GM23248 (cell line): ENCODE results near the gene ZNF224. TPM values are rescaled to one million over a fixed set of nuclear protein-coding genes. Genes with fewer than 3 reads are reported as not detected.

Experiments
- DNase-seq: peaks from one replicate; pipeline ENCODE4 v3.0.0-alpha.2; 2015
- H2AFZ ChIP-seq: fragments of 200-600 bp; sonication (generic); 2 replicates; pipeline ENCODE4 v1.6.1; 2016; ENCODE audit warnings: antibody characterized with exemption
- H3F3A ChIP-seq: fragments of 200-600 bp; sonication (generic); 2 replicates; pipeline ENCODE4 v1.6.1; 2016; ENCODE audit warnings: mild to moderate bottlenecking, antibody characterized with exemption, mixed run types; ENCODE audit not compliant: insufficient read depth
- H3K27ac ChIP-seq: fragments of 200-600 bp; sonication (generic); 2 replicates; pipeline ENCODE4 v1.5.1; 2016; ENCODE audit warnings: mild to moderate bottlenecking
- H3K27me3 ChIP-seq: fragments of 200-600 bp; sonication (generic); replicated peaks from 2 replicates; pipeline ENCODE4 v1.6.1; 2016; ENCODE audit warnings: mild to moderate bottlenecking; ENCODE audit not compliant: insufficient read depth
- H3K36me3 ChIP-seq: fragments of 200-600 bp; sonication (generic); 2 replicates; pipeline ENCODE4 v1.6.1; 2016; ENCODE audit warnings: low read depth, mild to moderate bottlenecking
- H3K4me1 ChIP-seq: fragments of 200-600 bp; sonication (generic); 2 replicates; pipeline ENCODE4 v1.6.1; 2016; ENCODE audit warnings: mild to moderate bottlenecking; ENCODE audit not compliant: insufficient read depth
- H3K4me2 ChIP-seq: fragments of 200-600 bp; sonication (generic); one replicate; pipeline ENCODE4 v1.6.1; 2016; ENCODE audit warnings: mild to moderate bottlenecking; ENCODE audit not compliant: unreplicated experiment
- H3K4me3 ChIP-seq: fragments of 200-600 bp; sonication (generic); 2 replicates; pipeline ENCODE4 v1.5.1; 2016; ENCODE audit warnings: mild to moderate bottlenecking
- H3K79me2 ChIP-seq: fragments of 200-600 bp; sonication (generic); 2 replicates; pipeline ENCODE4 v1.6.1; 2016; ENCODE audit warnings: mild to moderate bottlenecking; ENCODE audit not compliant: insufficient read depth
- H3K9ac ChIP-seq: fragments of 200-600 bp; sonication (generic); 2 replicates; pipeline ENCODE4 v1.6.1; 2016; ENCODE audit warnings: mild to moderate bottlenecking
- H3K9me2 ChIP-seq: fragments of 200-600 bp; sonication (generic); 2 replicates; pipeline ENCODE4 v1.6.1; 2016; ENCODE audit warnings: mixed run types, mild to moderate bottlenecking, moderate library complexity; ENCODE audit not compliant: insufficient read depth
- H3K9me3 ChIP-seq: fragments of 200-600 bp; sonication (generic); one replicate; pipeline ENCODE4 v1.6.1; 2017; ENCODE audit warnings: low read depth
- H4K20me1 ChIP-seq: fragments of 200-600 bp; sonication (generic); 2 replicates; pipeline ENCODE4 v1.6.0; 2016; ENCODE audit not compliant: insufficient read depth
- EZH2 ChIP-seq: fragments of 200-600 bp; sonication (generic); IDR thresholded peaks from 2 replicates; pipeline ENCODE4 v1.6.1; 2018; ENCODE audit warnings: antibody characterized with exemption, mild to moderate bottlenecking; ENCODE audit not compliant: insufficient read depth, poor library complexity, severe bottlenecking
- EZH2phosphoT487 ChIP-seq: fragments of 200-600 bp; sonication (generic); IDR thresholded peaks from 2 replicates; pipeline ENCODE4 v1.6.1; 2018; ENCODE audit warnings: antibody characterized with exemption, moderate library complexity, mild to moderate bottlenecking, low read depth; ENCODE audit not compliant: insufficient read depth
- WGBS, 2 experiments: methylation state at CpG; one replicate each; pipeline ENCODE4 v1.1.6; 2015 to 2017; ENCODE audit warnings: low lambda C conversion rate in 2 of 2, low coverage in 1 of 2; ENCODE audit errors: missing lambda C conversion rate in 2 of 2; 5-methylcytosine and 5-hydroxymethylcytosine counted together
- in situ Hi-C: fragments of 300-500 bp; cut with MboI; formaldehyde crosslinking; loops from 2 replicates; pipeline ENCODE4 v1.15.0; 2020
- polyA plus RNA-seq: library from polyadenylated mRNA; unstranded; fragments of >200 nt; fragmentation: Nextera tagmentation; extraction: Ambion mirVana; gene quantifications from 2 replicates; pipeline ENCODE4 v1.2.1, GENCODE V29; 2016
- total RNA-seq: library from RNA; depleted of rRNA; stranded (reverse); fragments of >200 nt; shearing (Covaris generic); gene quantifications from 2 replicates; pipeline ENCODE4 v1.2.3, GENCODE V29; 2014

ZNF224 gene
- total and polyA plus RNA-seq, 2 experiments from 2014 or later: 11.7 to 15.6 TPM

DNA sequence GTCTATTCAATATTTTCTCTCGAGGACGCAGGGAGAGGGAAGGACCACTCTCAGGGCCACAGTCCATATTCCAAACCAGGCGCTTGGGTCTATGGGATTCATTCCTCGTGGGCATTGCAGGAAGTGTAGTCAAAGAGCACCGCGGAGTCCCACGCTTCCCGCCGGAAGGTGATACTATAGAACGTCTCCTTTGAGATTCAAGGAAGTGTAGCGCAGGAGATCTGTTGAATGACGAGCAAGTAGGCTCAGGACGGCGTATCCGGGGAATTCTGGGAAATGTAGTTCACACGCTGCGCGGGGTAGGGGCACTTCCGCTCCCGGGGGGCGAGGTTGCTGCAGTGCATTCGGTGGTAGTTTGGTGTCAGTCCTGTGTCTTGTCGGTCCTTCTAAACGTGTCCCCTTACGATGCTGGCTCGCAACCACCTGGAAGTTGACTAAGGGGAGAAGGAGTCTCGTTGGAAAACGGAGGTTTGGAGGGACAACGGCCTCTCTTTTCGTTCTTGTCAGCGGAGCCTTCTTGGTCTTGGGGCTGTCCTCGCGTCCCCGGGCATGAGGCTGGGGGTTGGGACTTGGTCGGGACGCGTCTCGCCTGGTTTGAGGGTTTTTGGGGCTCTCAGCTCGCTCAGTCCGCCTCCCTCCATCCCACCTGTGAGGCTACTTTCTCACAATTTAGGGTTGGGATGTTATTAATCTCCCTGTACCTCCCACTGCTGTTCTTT is 22.2 kb upstream of the ZNF224 start, which contains the start of gene ZNF284:
Gene ZNF284 (plus strand): TSS at position 336 of the 719 bp plus-strand sequence. CDS start 4,231 bp downstream, outside the sequence.
- Histone ChIP-seq H3K4me2 (peak within 1 kb of the TSS; percentile 96), H3K27me3 (no peaks in the 10 kb centered on the region), H3K4me3 (peak within 1 kb of the TSS; percentile 95), H2AFZ (peak within 1 kb of the TSS; percentile 100), H3K79me2 (peaks cover 42% of the 10 kb centered on the region), H3K9me3 (no peaks in the 10 kb centered on the region), H3K4me1 (peaks cover 6% of the 10 kb centered on the region; the same call in 1 of the 2 replicates), H3K27ac (peak within 1 kb of the TSS; percentile 42), H3K9ac (peak within 1 kb of the TSS; percentile 71), H4K20me1 (no peaks in the 10 kb centered on the region), H3K9me2 (no peaks in the 10 kb centered on the region), H3F3A (no peaks in the 10 kb centered on the region), H3K36me3 (peaks cover 8% of the 10 kb centered on the region)
- in situ Hi-C loops: no loop called here
- WGBS, 2 experiments: 1 to 2% methylated on average over 32 to 40 of the region's 40 CpGs
- peak; percentile 92 for DNase-seq
- TF ChIP-seq EZH2phosphoT487: no peak
- TF ChIP-seq EZH2: no peak

DNA sequence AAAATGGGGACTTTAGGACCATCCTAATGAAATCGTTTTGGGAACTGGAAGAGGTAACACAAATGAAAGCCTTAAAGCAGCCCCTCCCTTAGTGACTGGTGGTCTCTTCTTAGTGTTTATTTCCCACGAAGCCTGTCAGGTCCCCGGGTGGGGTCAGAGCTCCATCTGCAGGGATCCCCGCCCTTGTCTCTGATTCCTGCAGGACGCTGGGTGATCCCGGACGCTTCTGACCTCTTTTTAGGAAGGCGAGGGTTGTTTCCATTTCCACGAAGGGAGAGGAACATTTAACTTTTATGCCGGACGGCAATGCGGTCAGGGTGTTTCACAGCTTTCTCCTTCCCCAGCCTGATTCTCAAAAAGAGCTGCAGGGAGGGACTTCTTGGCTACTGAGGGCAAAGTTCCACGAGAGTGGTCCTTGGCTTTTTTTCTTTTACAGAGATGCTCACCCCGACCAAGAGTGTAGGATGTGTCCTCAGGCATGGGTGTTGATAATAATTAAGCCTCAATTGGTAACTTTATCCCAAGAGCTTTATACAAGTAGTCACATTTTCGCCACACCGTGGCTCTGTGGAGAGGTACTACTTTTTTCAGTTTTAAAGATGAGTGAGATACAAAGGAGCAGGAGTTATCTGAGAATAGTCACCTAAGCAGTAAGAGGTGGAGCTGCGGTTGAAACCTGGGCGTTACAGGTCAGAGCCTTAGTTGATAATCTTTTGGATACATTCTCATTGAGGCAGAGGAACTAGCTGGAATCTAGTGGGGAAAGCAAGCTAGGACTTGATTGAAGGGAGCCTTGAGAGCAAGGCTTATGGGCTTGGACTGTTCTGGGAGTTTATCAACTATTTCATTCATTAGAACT is 21.4 kb upstream of the ZNF224 start:
- peak overlapping the region; percentile 96 for H3K4me2 ChIP-seq
- peak; percentile 44 for DNase-seq
- peaks cover 6% of the 10 kb centered on the region; the same call in 1 of the 2 replicates for H3K4me1 ChIP-seq
- H3K9me3 ChIP-seq: no peaks in the 10 kb centered on the region
- WGBS, 2 experiments: 14% methylated on average over 18 of the region's 18 CpGs
- peak overlapping the region; percentile 71 for H3K9ac ChIP-seq
- no peaks in the 10 kb centered on the region for H3K27me3 ChIP-seq
- no peak overlapping the region for H3K27ac ChIP-seq
- no peaks in the 10 kb centered on the region for H4K20me1 ChIP-seq
- H3K79me2 ChIP-seq: peaks cover 46% of the 10 kb centered on the region
- no peaks in the 10 kb centered on the region for H3F3A ChIP-seq
- H3K9me2 ChIP-seq: no peaks in the 10 kb centered on the region
- peaks cover 1% of the 10 kb centered on the region; the same call in 1 of the 2 replicates for H3K36me3 ChIP-seq
- in situ Hi-C loops: no loop called here
- peak overlapping the region; percentile 95 for H3K4me3 ChIP-seq
- H2AFZ ChIP-seq: peak overlapping the region; percentile 100
- TF ChIP-seq EZH2phosphoT487: no peak
- no peak for TF ChIP-seq EZH2

DNA sequence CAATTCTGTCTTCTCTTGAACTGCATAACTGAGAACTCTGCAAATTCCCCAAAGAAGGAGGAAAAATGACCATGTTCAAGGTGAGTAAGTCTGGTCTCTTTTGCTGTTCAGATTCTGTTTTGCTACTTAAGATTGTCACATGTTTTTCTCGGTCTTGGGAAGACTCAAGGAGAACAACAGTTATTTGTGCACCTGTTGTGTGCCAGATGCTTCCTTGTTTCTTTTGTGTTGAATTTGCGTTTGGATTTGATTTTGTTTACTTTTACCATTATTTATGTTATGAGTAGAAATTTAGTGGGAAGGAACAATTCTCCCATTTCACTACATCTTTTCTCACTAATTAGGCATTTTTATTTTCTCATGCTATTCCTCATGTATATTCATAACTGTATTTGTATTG is 17.8 kb upstream of the ZNF224 start:
- WGBS, 2 experiments: 80% methylated on average over 2 of the region's 2 CpGs
- DNase-seq: no peak
- H4K20me1 ChIP-seq: no peaks in the 10 kb centered on the region
- no peak overlapping the region for H3K9ac ChIP-seq
- in situ Hi-C loops: no loop called here
- no peak for TF ChIP-seq EZH2
- no peak for TF ChIP-seq EZH2phosphoT487
- H3K27ac ChIP-seq: no peak overlapping the region
- no peak overlapping the region for H3K4me2 ChIP-seq
- H3K27me3 ChIP-seq: no peaks in the 10 kb centered on the region
- H3K9me2 ChIP-seq: no peaks in the 10 kb centered on the region
- H3K36me3 ChIP-seq: peaks cover 6% of the 10 kb centered on the region; the same call in 1 of the 2 replicates
- H2AFZ ChIP-seq: no peak overlapping the region
- H3K9me3 ChIP-seq: no peaks in the 10 kb centered on the region
- peaks cover 6% of the 10 kb centered on the region; the same call in 1 of the 2 replicates for H3K4me1 ChIP-seq
- H3K4me3 ChIP-seq: no peak overlapping the region
- H3F3A ChIP-seq: no peaks in the 10 kb centered on the region
- H3K79me2 ChIP-seq: peaks cover 46% of the 10 kb centered on the region

DNA sequence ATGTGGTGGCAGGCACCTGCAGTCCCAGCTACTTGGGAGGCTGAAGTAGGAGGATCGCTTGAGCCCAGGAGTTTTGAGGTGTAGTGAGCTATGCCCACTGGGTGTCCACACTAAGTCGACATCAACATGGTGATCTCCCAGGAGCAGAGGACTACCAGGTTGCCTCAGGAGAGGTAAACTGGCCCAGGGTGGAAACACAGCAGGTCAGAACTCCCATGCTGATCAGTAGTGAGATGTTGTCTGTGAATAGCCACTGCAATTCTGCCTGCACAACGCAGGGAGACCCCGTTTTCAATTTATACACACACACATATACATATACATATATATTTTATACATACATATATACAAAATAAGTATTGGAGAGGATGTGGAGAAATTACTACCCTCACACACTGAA is 2.1 kb upstream of the ZNF224 start:
- Histone ChIP-seq H3K27me3 (no peaks in the 10 kb centered on the region), H4K20me1 (no peaks in the 10 kb centered on the region), H3F3A (0 out of 2 replicates have a peak, but pooled peaks cover 3% of the 10 kb centered on the region), H3K9ac (no peak overlapping the region), H2AFZ (no peak overlapping the region), H3K9me2 (no peaks in the 10 kb centered on the region), H3K36me3 (no peaks in the 10 kb centered on the region; the same call in 1 of the 2 replicates), H3K27ac (no peak overlapping the region), H3K4me1 (no peaks in the 10 kb centered on the region), H3K79me2 (peaks cover 28% of the 10 kb centered on the region), H3K4me2 (no peak overlapping the region), H3K9me3 (no peaks in the 10 kb centered on the region), H3K4me3 (no peak overlapping the region)
- TF ChIP-seq EZH2phosphoT487 (no peak), EZH2 (no peak)
- DNase-seq: no peak
- in situ Hi-C loops: no loop called here
- 65% methylated on average over 4 of the region's 4 CpGs for WGBS, 2 experiments
